Measurements from ENCODE around the gene CLUH.

- TF ChIP-seq POLR2A (IDR thresholded peaks at IDR 0.05) (no peak), POLR2AphosphoS5 (IDR thresholded peaks at IDR 0.05) (no peak), EP300 (IDR thresholded peaks at IDR 0.05) (no peak)
- TF ChIP-seq, protein P1, sequence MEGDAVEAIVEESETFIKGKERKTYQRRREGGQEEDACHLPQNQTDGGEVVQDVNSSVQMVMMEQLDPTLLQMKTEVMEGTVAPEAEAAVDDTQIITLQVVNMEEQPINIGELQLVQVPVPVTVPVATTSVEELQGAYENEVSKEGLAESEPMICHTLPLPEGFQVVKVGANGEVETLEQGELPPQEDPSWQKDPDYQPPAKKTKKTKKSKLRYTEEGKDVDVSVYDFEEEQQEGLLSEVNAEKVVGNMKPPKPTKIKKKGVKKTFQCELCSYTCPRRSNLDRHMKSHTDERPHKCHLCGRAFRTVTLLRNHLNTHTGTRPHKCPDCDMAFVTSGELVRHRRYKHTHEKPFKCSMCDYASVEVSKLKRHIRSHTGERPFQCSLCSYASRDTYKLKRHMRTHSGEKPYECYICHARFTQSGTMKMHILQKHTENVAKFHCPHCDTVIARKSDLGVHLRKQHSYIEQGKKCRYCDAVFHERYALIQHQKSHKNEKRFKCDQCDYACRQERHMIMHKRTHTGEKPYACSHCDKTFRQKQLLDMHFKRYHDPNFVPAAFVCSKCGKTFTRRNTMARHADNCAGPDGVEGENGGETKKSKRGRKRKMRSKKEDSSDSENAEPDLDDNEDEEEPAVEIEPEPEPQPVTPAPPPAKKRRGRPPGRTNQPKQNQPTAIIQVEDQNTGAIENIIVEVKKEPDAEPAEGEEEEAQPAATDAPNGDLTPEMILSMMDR (IDR thresholded peaks at IDR 0.05) = no peak
These were observed 6.7 kb downstream of the CLUH start for GRCh38 chr17:2704890-2705248.

Measured in sigmoid colon (tissue), 4 donors.